HG03354 (cell line): ENCODE results near the gene CEACAM8.
"Not testable (repeated sequence)": the region's sequence is repeated elsewhere in the genome, so short reads cannot be mapped to it uniquely, and the experiment has no call there.

Experiments
- ATAC-seq: cut with Tn5 transposase; IDR thresholded peaks from one replicate; pipeline ENCODE4 v1.9.1; 2021; ENCODE audit warnings: mild to moderate bottlenecking; ENCODE audit not compliant: unreplicated experiment, poor library complexity, severe bottlenecking

CEACAM8 gene

GRCh38 chr19:42594617-42595489 is at the start of gene CEACAM8:
Gene CEACAM8 (minus strand): TSS chr19:42594924. CDS start chr19:42594828, 96 bp downstream.
- no peak for ATAC-seq

GRCh38 chr19:42639324-42640092 is 44.8 kb upstream of the CEACAM8 start:
- ATAC-seq, result not testable (repeated sequence)

GRCh38 chr19:42635233-42635539 is 40.5 kb upstream of the CEACAM8 start:
- no peak for ATAC-seq

GRCh38 chr19:42634409-42635232 is 39.9 kb upstream of the CEACAM8 start:
- ATAC-seq, result no peak

- no peak for ATAC-seq
These were observed 34.5 kb upstream of the CEACAM8 start for GRCh38 chr19:42629191-42629590.

GRCh38 chr19:42628411-42629140 is 33.9 kb upstream of the CEACAM8 start:
- ATAC-seq, result no peak

- ATAC-seq, result no peak
These were observed 33.2 kb upstream of the CEACAM8 start for GRCh38 chr19:42627916-42628315.

- ATAC-seq, result no peak
These were observed 31.5 kb upstream of the CEACAM8 start for GRCh38 chr19:42626181-42626580.

GRCh38 chr19:42619271-42619670 is 24.5 kb upstream of the CEACAM8 start:
- no peak for ATAC-seq

- ATAC-seq, result no peak
These were observed 18.9 kb upstream of the CEACAM8 start for GRCh38 chr19:42613666-42614065.

GRCh38 chr19:42610401-42610915 is 15.7 kb upstream of the CEACAM8 start:
- not testable (repeated sequence) for ATAC-seq

GRCh38 chr19:42606660-42607351 is 12.1 kb upstream of the CEACAM8 start:
- ATAC-seq, result no peak

- ATAC-seq, result no peak
These were observed 7.2 kb upstream of the CEACAM8 start for GRCh38 chr19:42601811-42602443.

- no peak for ATAC-seq
These were observed 1.8 kb upstream of the CEACAM8 start for GRCh38 chr19:42596391-42597072.

- ATAC-seq, result no peak
These were observed 937 bp upstream of the CEACAM8 start for GRCh38 chr19:42595550-42596172.

- ATAC-seq, result no peak
These were observed 4.9 kb downstream of the CEACAM8 start for GRCh38 chr19:42589792-42590191.

- no peak for ATAC-seq
These were observed 10.3 kb downstream of the CEACAM8 start for GRCh38 chr19:42584466-42584865.
